Measurements from ENCODE around the gene CEBPZ.
A peak's percentile ranks its signal among the peaks of the same experiment; 100 is the strongest.
"Not testable (repeated sequence)": the region's sequence is repeated elsewhere in the genome, so short reads cannot be mapped to it uniquely, and the experiment has no call there.

Gene CEBPZ

DNA sequence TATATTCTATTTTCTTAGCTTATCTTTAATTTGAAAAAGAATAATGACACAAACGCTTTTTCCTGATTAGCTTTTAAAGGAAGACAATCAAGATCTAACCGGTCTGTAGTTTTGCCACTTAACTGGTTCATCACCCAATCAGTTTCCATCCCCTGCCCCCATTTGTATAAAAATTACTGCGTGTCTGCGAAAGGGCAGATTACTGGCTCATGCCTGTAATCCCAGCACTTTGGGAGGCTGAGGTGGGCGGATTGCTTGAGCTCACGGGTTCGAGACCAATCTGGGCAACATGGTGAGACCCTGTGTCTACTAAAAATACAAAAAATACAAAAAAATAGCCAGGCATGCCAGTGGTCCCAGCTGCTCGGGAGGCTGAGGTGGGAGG lies 32.7 kb downstream of the CEBPZ start:
- TF ChIP-seq CTCF (IDR thresholded peaks at IDR 0.05; ENCODE audit: insufficient read depth, low read length, poor library complexity, severe bottlenecking) (no peak), EZH2phosphoT487 (conservative IDR thresholded peaks at IDR 0.05; ENCODE audit: low read length) (no peak)
- Histone ChIP-seq H3K4me2 (ENCODE audit: low read depth, low read length, poor library complexity, severe bottlenecking) (peak overlapping the region; percentile 95), H3F3A (ENCODE audit: insufficient read depth) (peaks cover 45% of the 10 kb centered on the region), H3K9me2 (replicated peaks; ENCODE audit: insufficient read depth, low read length) (no peaks in the 10 kb centered on the region), H3K9me3 (ENCODE audit: insufficient read depth, low read length) (no peaks in the 10 kb centered on the region), H2AFZ (ENCODE audit: low read depth, low read length, severe bottlenecking) (no peak overlapping the region), H3K27ac (ENCODE audit: low read depth, low read length) (peak overlapping the region; percentile 81), H3K4me3 (ENCODE audit: insufficient read depth, low read length, poor library complexity, severe bottlenecking) (peak overlapping the region; percentile 81), H3K36me3 (ENCODE audit: low read length) (peaks cover 26% of the 10 kb centered on the region), H3K9ac (ENCODE audit: low read length) (peak overlapping the region; percentile 82; the same call in 1 of the 2 replicates), H3K27me3 (ENCODE audit: low read length) (no peaks in the 10 kb centered on the region), H3K79me2 (ENCODE audit: insufficient read depth, low read length) (peaks cover 49% of the 10 kb centered on the region), H4K20me1 (ENCODE audit: low read depth, low read length) (no peaks in the 10 kb centered on the region)

DNA sequence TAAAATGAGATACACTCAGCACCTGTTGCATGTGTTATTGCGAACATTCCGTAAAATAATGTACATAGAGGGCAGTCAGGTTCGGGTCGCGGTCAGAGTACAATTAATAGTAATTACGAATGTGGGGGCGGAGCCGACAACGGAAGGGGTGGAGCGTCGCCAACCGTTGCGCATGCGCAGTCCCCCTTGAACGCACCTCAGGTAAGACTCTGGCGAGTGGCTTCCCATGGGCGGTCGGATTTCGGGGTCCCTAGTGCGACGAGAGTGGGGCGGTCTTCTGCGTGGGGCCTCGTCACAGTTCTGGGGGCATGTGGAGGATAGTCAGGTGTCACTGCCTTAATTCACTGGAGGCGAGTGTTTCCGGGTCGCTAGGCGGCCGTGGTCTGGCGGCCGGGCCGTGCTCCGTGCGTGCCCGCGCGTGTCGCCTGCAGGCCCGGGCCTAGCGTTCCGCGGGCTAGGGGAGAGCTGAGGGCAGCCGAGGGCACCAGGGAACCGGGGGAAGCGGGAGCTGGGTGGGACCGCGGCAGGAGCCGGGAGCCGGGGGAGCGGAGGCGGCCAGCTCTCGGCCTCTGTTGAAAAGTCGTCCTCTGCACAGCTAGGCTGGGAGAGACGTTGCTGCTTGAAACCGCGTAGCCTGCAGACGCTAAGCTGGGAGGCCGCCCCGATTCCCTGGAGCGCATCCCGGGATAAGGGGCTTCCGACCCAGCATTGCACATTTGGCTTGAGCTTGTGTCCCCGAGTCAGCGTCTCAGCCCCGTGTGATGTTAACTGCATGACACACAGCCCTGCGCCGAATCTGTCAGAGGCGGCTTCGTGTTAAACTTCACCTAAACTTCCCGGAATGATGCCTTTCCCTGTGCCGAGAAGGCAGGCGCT lies 34.8 kb downstream of the CEBPZ start, which contains the start of gene CEBPZOS:
CEBPZOS (plus strand) TSS at position 177 of the 876 bp plus-strand sequence. CDS start 3,209 bp downstream, outside the sequence.
- Histone ChIP-seq H3K9me2 (replicated peaks; ENCODE audit: insufficient read depth, low read length) (no peaks in the 10 kb centered on the region), H3K27me3 (ENCODE audit: low read length) (no peaks in the 10 kb centered on the region), H3K9ac (ENCODE audit: low read length) (peak within 1 kb of the TSS; percentile 82), H3K4me2 (ENCODE audit: low read depth, low read length, poor library complexity, severe bottlenecking) (peak within 1 kb of the TSS; percentile 95), H4K20me1 (ENCODE audit: low read depth, low read length) (no peaks in the 10 kb centered on the region), H3K79me2 (ENCODE audit: insufficient read depth, low read length) (peaks cover 43% of the 10 kb centered on the region), H3F3A (ENCODE audit: insufficient read depth) (peaks cover 31% of the 10 kb centered on the region), H3K27ac (ENCODE audit: low read depth, low read length) (peak within 1 kb of the TSS; percentile 81), H2AFZ (ENCODE audit: low read depth, low read length, severe bottlenecking) (peak within 1 kb of the TSS; percentile 81), H3K36me3 (ENCODE audit: low read length) (peaks cover 13% of the 10 kb centered on the region; the same call in 1 of the 2 replicates), H3K4me3 (ENCODE audit: insufficient read depth, low read length, poor library complexity, severe bottlenecking) (peak within 1 kb of the TSS; percentile 81), H3K9me3 (ENCODE audit: insufficient read depth, low read length) (no peaks in the 10 kb centered on the region)
- no peak for TF ChIP-seq EZH2phosphoT487 (conservative IDR thresholded peaks at IDR 0.05; ENCODE audit: low read length)
- TF ChIP-seq CTCF (IDR thresholded peaks at IDR 0.05; ENCODE audit: insufficient read depth, low read length, poor library complexity, severe bottlenecking), result no peak

DNA sequence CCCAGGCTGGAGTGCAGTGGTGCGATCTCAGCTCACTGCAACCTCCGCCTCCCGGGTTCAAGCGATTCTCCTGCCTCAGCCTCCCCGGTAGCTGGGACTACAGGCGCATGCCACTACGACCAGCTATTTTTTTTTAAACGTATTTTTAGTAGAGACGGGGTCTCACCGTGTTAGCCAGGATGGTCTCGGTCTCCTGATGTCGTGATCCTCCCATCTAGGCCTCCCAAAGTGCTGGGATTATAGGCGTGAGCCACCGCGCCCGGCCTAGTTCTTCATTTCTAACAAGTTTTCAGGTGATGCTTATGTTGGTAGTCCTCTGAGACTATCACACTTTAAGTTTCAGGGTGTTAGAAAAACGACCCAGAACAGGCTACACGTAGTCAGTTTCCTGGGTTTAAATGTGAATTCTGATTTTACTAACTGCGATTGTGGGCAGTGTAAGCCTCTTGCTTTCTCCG lies 35.5 kb downstream of the CEBPZ start:
- Histone ChIP-seq H3K27ac (ENCODE audit: low read depth, low read length) (peak overlapping the region; percentile 31; the same call in 1 of the 2 replicates), H2AFZ (ENCODE audit: low read depth, low read length, severe bottlenecking) (peak overlapping the region; percentile 81), H3K9ac (ENCODE audit: low read length) (peak overlapping the region; percentile 82; the same call in 1 of the 2 replicates), H3K4me3 (ENCODE audit: insufficient read depth, low read length, poor library complexity, severe bottlenecking) (peak overlapping the region; percentile 81), H3K79me2 (ENCODE audit: insufficient read depth, low read length) (peaks cover 42% of the 10 kb centered on the region), H3K4me2 (ENCODE audit: low read depth, low read length, poor library complexity, severe bottlenecking) (peak overlapping the region; percentile 95), H3F3A (ENCODE audit: insufficient read depth) (peaks cover 25% of the 10 kb centered on the region)
- not testable (repeated sequence) for H3K9me2 ChIP-seq (replicated peaks; ENCODE audit: insufficient read depth, low read length); H3K9me3 ChIP-seq (ENCODE audit: insufficient read depth, low read length); H4K20me1 ChIP-seq (ENCODE audit: low read depth, low read length); H3K27me3 ChIP-seq (ENCODE audit: low read length); H3K36me3 ChIP-seq (ENCODE audit: low read length)

GRCh38 chr2:37192551-37192950 lies 38.8 kb downstream of the CEBPZ start:
- Histone ChIP-seq H3K27ac (ENCODE audit: low read depth, low read length) (no peak overlapping the region), H3K9ac (ENCODE audit: low read length) (no peak overlapping the region), H3K9me3 (ENCODE audit: insufficient read depth, low read length) (no peaks in the 10 kb centered on the region), H3K4me3 (ENCODE audit: insufficient read depth, low read length, poor library complexity, severe bottlenecking) (no peak overlapping the region), H3K79me2 (ENCODE audit: insufficient read depth, low read length) (peaks cover 11% of the 10 kb centered on the region), H3F3A (ENCODE audit: insufficient read depth) (0 out of 2 replicates have a peak, but pooled peaks cover 3% of the 10 kb centered on the region), H3K9me2 (replicated peaks; ENCODE audit: insufficient read depth, low read length) (no peaks in the 10 kb centered on the region), H3K27me3 (ENCODE audit: low read length) (no peaks in the 10 kb centered on the region), H3K4me2 (ENCODE audit: low read depth, low read length, poor library complexity, severe bottlenecking) (no peak overlapping the region), H4K20me1 (ENCODE audit: low read depth, low read length) (no peaks in the 10 kb centered on the region), H2AFZ (ENCODE audit: low read depth, low read length, severe bottlenecking) (no peak overlapping the region), H3K36me3 (ENCODE audit: low read length) (no peaks in the 10 kb centered on the region)
- TF ChIP-seq CTCF (IDR thresholded peaks at IDR 0.05; ENCODE audit: insufficient read depth, low read length, poor library complexity, severe bottlenecking) (no peak), EZH2phosphoT487 (conservative IDR thresholded peaks at IDR 0.05; ENCODE audit: low read length) (no peak)

All from SU-DHL-6 (cell line).